Measurements from ENCODE around the gene LRP8. TPM values are rescaled to one million over a fixed set of nuclear protein-coding genes. Genes with fewer than 3 reads are reported as not detected.

Gene LRP8
- total and polyA plus RNA-seq, 11 donors = 0.27 to 8.0 (median 1.7) TPM

- TF ChIP-seq CTCF (IDR thresholded peaks at IDR 0.05) = no peak
- no peak for TF ChIP-seq POLR2A (IDR thresholded peaks at IDR 0.05)
- peak in 1 of 5 donors; percentile 2 for DNase-seq
- Histone ChIP-seq H3K27ac (no peak overlapping the region), H3K4me1 (no peaks in the 10 kb centered on the region), H3K36me3 (no peaks in the 10 kb centered on the region), H3K27me3 (no peaks in the 10 kb centered on the region), H3K4me3 (no peak overlapping the region), H3K9me3 (peaks cover 0 to 37% (median 15%) of the 10 kb centered on the region in 12 donors)
- 47 to 60% (median 53%) methylated on average over 2 of the region's 2 CpGs for WGBS, 4 donors
- ATAC-seq = peak in 1 of 4 donors; percentile 32
- intact Hi-C loops (cut with DNase I) = loop anchor here in 1 of 10 donors (5.0 kb wide), 1 partner anchor 47 kb away; no protein-coding TSS in a partner anchor
Measured at GRCh38 chr1:53359934-53360276, 32.0 kb upstream of the LRP8 start.

GRCh38 chr1:53359225-53359933 is 31.5 kb upstream of the LRP8 start:
- TF ChIP-seq POLR2A (IDR thresholded peaks at IDR 0.05) (no peak), CTCF (IDR thresholded peaks at IDR 0.05) (no peak)
- H3K4me3 ChIP-seq = no peak overlapping the region
- H3K27me3 ChIP-seq = no peaks in the 10 kb centered on the region
- 67 to 83% (median 72%) methylated on average over 3 to 4 of the region's 4 CpGs for WGBS, 4 donors
- no peak overlapping the region for H3K27ac ChIP-seq
- H3K9me3 ChIP-seq = peaks cover 0 to 37% (median 15%) of the 10 kb centered on the region in 12 donors
- no peaks in the 10 kb centered on the region for H3K36me3 ChIP-seq
- no peak for ATAC-seq
- intact Hi-C loops (cut with DNase I) = loop anchor here in 1 of 10 donors (5.0 kb wide), 1 partner anchor 48 kb away; no protein-coding TSS in a partner anchor
- DNase-seq = peak in 1 of 5 donors; percentile 3
- no peaks in the 10 kb centered on the region for H3K4me1 ChIP-seq

DNA sequence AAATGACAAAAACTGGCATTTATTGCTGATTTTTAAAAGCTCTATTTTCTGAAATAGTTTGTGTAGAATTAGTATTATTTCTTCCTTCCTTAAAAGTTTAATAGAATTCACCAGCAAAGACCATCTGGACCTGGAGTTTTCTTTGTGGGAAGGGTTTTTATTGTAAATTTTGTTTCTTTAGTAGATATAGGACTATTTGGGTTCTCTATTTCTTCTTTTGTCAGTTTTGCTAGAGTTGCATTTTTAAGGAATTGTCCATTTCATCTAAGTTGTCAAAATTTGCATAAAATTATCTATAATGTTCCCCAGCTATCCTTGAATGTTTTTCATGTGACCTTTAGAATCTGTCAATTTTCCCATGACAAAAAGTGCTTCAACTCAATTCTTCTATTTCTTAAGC is 28.8 kb upstream of the LRP8 start:
- intact Hi-C loops (cut with DNase I) = loop anchor here in 1 of 10 donors (5.0 kb wide), 1 partner anchor 51 kb away; no protein-coding TSS in a partner anchor
- no peaks in the 10 kb centered on the region for H3K36me3 ChIP-seq
- H3K9me3 ChIP-seq = peaks cover 0 to 37% (median 15%) of the 10 kb centered on the region in 12 donors
- DNase-seq (no peak), ATAC-seq (no peak)
- no peak overlapping the region for H3K27ac ChIP-seq
- TF ChIP-seq POLR2A (IDR thresholded peaks at IDR 0.05) = no peak
- TF ChIP-seq CTCF (IDR thresholded peaks at IDR 0.05) = no peak
- H3K27me3 ChIP-seq = no peaks in the 10 kb centered on the region
- no peak overlapping the region for H3K4me3 ChIP-seq
- no peaks in the 10 kb centered on the region for H3K4me1 ChIP-seq

- ATAC-seq (no peak), DNase-seq (no peak)
- H3K9me3 ChIP-seq = peaks cover 0 to 37% (median 15%) of the 10 kb centered on the region in 12 donors
- H3K27ac ChIP-seq = no peak overlapping the region
- no peak overlapping the region for H3K4me3 ChIP-seq
- no peaks in the 10 kb centered on the region for H3K4me1 ChIP-seq
- no peaks in the 10 kb centered on the region for H3K36me3 ChIP-seq
- TF ChIP-seq CTCF (IDR thresholded peaks at IDR 0.05) = no peak
- no peak for TF ChIP-seq POLR2A (IDR thresholded peaks at IDR 0.05)
- no peaks in the 10 kb centered on the region for H3K27me3 ChIP-seq
- intact Hi-C loops (cut with DNase I) = no loop called here
Measured at GRCh38 chr1:53354119-53354518, 26.2 kb upstream of the LRP8 start.

All from heart left ventricle (tissue), 16 donors.